ENCODE results near the gene SMAD4.

DNA sequence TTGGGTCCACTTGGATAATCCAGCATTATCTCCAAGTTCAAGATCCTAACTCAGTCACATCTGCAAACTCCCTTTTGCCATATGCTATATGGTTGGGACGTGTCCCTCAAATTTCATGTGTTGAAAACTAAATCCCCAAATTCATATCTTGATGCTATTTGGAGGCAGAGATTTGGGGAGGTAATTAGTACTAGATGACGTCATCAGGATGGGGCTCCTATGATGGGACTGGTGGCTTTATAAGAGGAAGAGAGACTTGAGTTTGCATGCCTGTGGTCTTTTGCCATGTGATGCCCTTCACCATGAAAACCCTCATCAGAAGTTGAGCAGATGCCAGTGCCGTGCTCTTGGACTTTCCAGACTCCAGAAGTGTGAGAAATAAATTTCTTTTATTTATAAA lies 16.8 kb upstream of the SMAD4 start:
- TF ChIP-seq, protein P1, sequence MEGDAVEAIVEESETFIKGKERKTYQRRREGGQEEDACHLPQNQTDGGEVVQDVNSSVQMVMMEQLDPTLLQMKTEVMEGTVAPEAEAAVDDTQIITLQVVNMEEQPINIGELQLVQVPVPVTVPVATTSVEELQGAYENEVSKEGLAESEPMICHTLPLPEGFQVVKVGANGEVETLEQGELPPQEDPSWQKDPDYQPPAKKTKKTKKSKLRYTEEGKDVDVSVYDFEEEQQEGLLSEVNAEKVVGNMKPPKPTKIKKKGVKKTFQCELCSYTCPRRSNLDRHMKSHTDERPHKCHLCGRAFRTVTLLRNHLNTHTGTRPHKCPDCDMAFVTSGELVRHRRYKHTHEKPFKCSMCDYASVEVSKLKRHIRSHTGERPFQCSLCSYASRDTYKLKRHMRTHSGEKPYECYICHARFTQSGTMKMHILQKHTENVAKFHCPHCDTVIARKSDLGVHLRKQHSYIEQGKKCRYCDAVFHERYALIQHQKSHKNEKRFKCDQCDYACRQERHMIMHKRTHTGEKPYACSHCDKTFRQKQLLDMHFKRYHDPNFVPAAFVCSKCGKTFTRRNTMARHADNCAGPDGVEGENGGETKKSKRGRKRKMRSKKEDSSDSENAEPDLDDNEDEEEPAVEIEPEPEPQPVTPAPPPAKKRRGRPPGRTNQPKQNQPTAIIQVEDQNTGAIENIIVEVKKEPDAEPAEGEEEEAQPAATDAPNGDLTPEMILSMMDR (optimal IDR thresholded peaks at IDR 0.05 in 1 of 3, IDR thresholded peaks at IDR 0.05 in 1 of 3, conservative IDR thresholded peaks at IDR 0.05 in 1 of 3; ENCODE audit: extremely low read depth in 1 of 3, insufficient read depth in 2 of 3, low read length in 3 of 3), result no peak
- no peak for TF ChIP-seq EZH2 (IDR thresholded peaks at IDR 0.05; ENCODE audit: low read length)
